B cell (primary cell): ENCODE results near the gene RAB9A. TPM values are rescaled to one million over a fixed set of nuclear protein-coding genes. Genes with fewer than 3 reads are reported as not detected.

Source experiments
- ATAC-seq: fragments of 200-7000 bp; cut with Tn5 transposase; one replicate; pipeline ENCODE4 v1.10.0; 2021; ENCODE audit warnings: low read depth, mild to moderate bottlenecking, moderate number of reproducible peaks, moderate library complexity
- CTCF ChIA-PET: fragments of 350-600 bp; sonication (Branson Sonifier 250); formaldehyde crosslinking; loops from one replicate; lab custom pipeline; 2021; ENCODE audit warnings: antibody characterized with exemption, inconsistent platforms; lab: Charles Lee
- POLR2A ChIA-PET: fragments of 350-600 bp; sonication (Branson Sonifier 250); formaldehyde crosslinking; loops from one replicate; lab custom pipeline; 2021; ENCODE audit warnings: antibody characterized with exemption; lab: Charles Lee
- DNase-seq: peaks from one replicate; pipeline ENCODE4 v3.0.0; 2013
- H2AFZ ChIP-seq: 2 replicates; pipeline ENCODE4 v1.6.1; 2012; ENCODE audit warnings: mild to moderate bottlenecking, low read depth, low read length; ENCODE audit not compliant: insufficient read depth, poor library complexity, severe bottlenecking
- H3K27ac ChIP-seq, 2 donors: 1 replicate in 1 of 2; 2 replicates in 1 of 2; pipeline ENCODE4 v1.5.1; 2012 to 2013; ENCODE audit warnings: low read length in 2 of 2, mild to moderate bottlenecking in 2 of 2, moderate library complexity in 1 of 2
- H3K27me3 ChIP-seq, 4 experiments: fragments of 200-600 bp in 1 of 4; sonication (generic) in 1 of 4; replicated peaks in 1 of 4; 1 replicate in 2 of 4; 2 replicates in 2 of 4; pipeline versions ENCODE4 v1.6.1 to v1.7.0; 2013 to 2016; ENCODE audit warnings: low read length in 3 of 4, mild to moderate bottlenecking in 2 of 4, mixed read lengths in 1 of 4, moderate library complexity in 1 of 4; ENCODE audit not compliant: insufficient read depth in 4 of 4, control insufficient read depth in 3 of 4; ENCODE audit errors: control extremely low read depth in 1 of 4
- H3K36me3 ChIP-seq, 2 experiments: replicated peaks in 1 of 2; 1 replicate in 1 of 2; 2 replicates in 1 of 2; pipeline versions ENCODE4 v1.6.1 to v1.7.1; 2013; ENCODE audit warnings: low read length in 1 of 2; ENCODE audit not compliant: insufficient read depth in 2 of 2, control insufficient read depth in 1 of 2; ENCODE audit errors: control extremely low read depth in 1 of 2, extremely low read depth in 1 of 2
- H3K4me1 ChIP-seq, 2 donors: fragments of 200-600 bp in 1 of 2; sonication (generic) in 1 of 2; 1 replicate in 1 of 2; 2 replicates in 1 of 2; pipeline versions ENCODE4 v1.5.1 to v1.6.1; 2013 to 2017; ENCODE audit warnings: low read length in 2 of 2; ENCODE audit not compliant: control insufficient read depth in 2 of 2, insufficient read depth in 2 of 2
- H3K4me2 ChIP-seq: replicated peaks from 2 replicates; pipeline ENCODE3; 2012; ENCODE audit warnings: mild to moderate bottlenecking, low read depth, low read length; ENCODE audit not compliant: poor library complexity, severe bottlenecking
- H3K4me3 ChIP-seq, 5 experiments: fragments of 200-600 bp in 1 of 5; sonication (generic) in 1 of 5; 1 replicate in 3 of 5; 2 replicates in 2 of 5; pipeline versions ENCODE4 v1.5.1 to v1.7.0; 2011 to 2016; ENCODE audit warnings: low read length in 4 of 5, mild to moderate bottlenecking in 4 of 5, low read depth in 2 of 5, control low read depth in 1 of 5, moderate library complexity in 1 of 5; ENCODE audit not compliant: insufficient read depth in 1 of 5; ENCODE audit errors: control extremely low read depth in 1 of 5, extremely low read depth in 1 of 5
- H3K79me2 ChIP-seq: fragments of 200-600 bp; sonication (generic); one replicate; pipeline ENCODE4 v1.6.0; 2016; ENCODE audit warnings: low read length; ENCODE audit not compliant: control insufficient read depth, insufficient read depth
- H3K9ac ChIP-seq: fragments of 200-600 bp; sonication (generic); 2 replicates; pipeline ENCODE4 v1.6.1; 2017; ENCODE audit warnings: mild to moderate bottlenecking, low read length, moderate library complexity
- H3K9me3 ChIP-seq, 3 donors: one replicate each; pipeline versions ENCODE4 v1.6.1 to v1.7.1; 2013; ENCODE audit warnings: low read length in 2 of 3; ENCODE audit not compliant: control insufficient read depth in 2 of 3, insufficient read depth in 1 of 3; ENCODE audit errors: control extremely low read depth in 1 of 3
- H4K20me1 ChIP-seq: 2 replicates; pipeline ENCODE4 v1.6.0; 2012; ENCODE audit warnings: mild to moderate bottlenecking, low read length; ENCODE audit not compliant: insufficient read depth, control insufficient read depth, poor library complexity, severe bottlenecking
- H3K27ac Mint-ChIP-seq: one replicate; pipeline ENCODE4 v1.8.0; 2021; ENCODE audit warnings: mixed read lengths
- H3K27me3 Mint-ChIP-seq: one replicate; pipeline ENCODE4 v1.8.0; 2021; ENCODE audit warnings: mixed read lengths
- H3K4me1 Mint-ChIP-seq: one replicate; pipeline ENCODE4 v1.8.0; 2021; ENCODE audit warnings: mixed read lengths
- H3K4me3 Mint-ChIP-seq: one replicate; pipeline ENCODE4 v1.8.0; 2021; ENCODE audit warnings: mixed read lengths
- H3K9me3 Mint-ChIP-seq: one replicate; pipeline ENCODE4 v1.8.0; 2022; ENCODE audit warnings: mixed read lengths; ENCODE audit not compliant: insufficient read depth
- EZH2 ChIP-seq: IDR thresholded peaks from 2 replicates; pipeline ENCODE4 v1.6.1; 2012; ENCODE audit warnings: borderline replicate concordance, low read depth, mild to moderate bottlenecking, moderate library complexity, low read length; ENCODE audit not compliant: insufficient read depth, poor library complexity, severe bottlenecking
- WGBS: methylation state at CpG from one replicate; pipeline ENCODE4 v1.1.5; 2013; ENCODE audit warnings: missing lambda C conversion rate; ENCODE audit not compliant: insufficient coverage; 5-methylcytosine and 5-hydroxymethylcytosine counted together
- intact Hi-C: fragments of 100-400 bp; cut with micrococcal nuclease; formaldehyde crosslinking; loops from one replicate; pipeline ENCODE4 v1.10.0; 2022
- polyA plus RNA-seq: library from polyadenylated mRNA; depleted of rRNA; stranded (reverse); fragments of >200 nt; gene quantifications from 2 replicates; pipeline ENCODE4 v1.2.3, GENCODE V29; 2012
- total RNA-seq, 2 donors: library from RNA; stranded (reverse); fragments of 120-200 nt in 1 of 2; gene quantifications; 1 replicate in 1 of 2; 2 replicates in 1 of 2; pipeline versions ENCODE4 v1.2.3 to v1.2.4, GENCODE V29; 2013 to 2022
- TF ChIP-seq, protein P1 (sequence below): fragments of 200-600 bp; IDR thresholded peaks from one replicate; pipeline ENCODE4 v1.8.0; 2022; ENCODE audit warnings: antibody characterized with exemption, mild to moderate bottlenecking

Gene RAB9A
- total and polyA plus RNA-seq, 2 donors (not counting 1 experiment from before 2014, with no cell fraction given), result 11.9 to 16.7 TPM

GRCh38 chrX:13670197-13670596 lies 18.7 kb upstream of the RAB9A start:
- TF ChIP-seq, protein P1, sequence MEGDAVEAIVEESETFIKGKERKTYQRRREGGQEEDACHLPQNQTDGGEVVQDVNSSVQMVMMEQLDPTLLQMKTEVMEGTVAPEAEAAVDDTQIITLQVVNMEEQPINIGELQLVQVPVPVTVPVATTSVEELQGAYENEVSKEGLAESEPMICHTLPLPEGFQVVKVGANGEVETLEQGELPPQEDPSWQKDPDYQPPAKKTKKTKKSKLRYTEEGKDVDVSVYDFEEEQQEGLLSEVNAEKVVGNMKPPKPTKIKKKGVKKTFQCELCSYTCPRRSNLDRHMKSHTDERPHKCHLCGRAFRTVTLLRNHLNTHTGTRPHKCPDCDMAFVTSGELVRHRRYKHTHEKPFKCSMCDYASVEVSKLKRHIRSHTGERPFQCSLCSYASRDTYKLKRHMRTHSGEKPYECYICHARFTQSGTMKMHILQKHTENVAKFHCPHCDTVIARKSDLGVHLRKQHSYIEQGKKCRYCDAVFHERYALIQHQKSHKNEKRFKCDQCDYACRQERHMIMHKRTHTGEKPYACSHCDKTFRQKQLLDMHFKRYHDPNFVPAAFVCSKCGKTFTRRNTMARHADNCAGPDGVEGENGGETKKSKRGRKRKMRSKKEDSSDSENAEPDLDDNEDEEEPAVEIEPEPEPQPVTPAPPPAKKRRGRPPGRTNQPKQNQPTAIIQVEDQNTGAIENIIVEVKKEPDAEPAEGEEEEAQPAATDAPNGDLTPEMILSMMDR, result no peak
- no peak for TF ChIP-seq EZH2
- no peaks in the 10 kb centered on the region for H3K27me3 ChIP-seq
- H2AFZ ChIP-seq, result no peak overlapping the region
- Mint-ChIP-seq H3K9me3 (no peaks in the 10 kb centered on the region), H3K4me3 (no peak overlapping the region), H3K27ac (no peak overlapping the region), H3K27me3 (no peaks in the 10 kb centered on the region), H3K4me1 (peaks cover 17% of the 10 kb centered on the region)
- H3K4me3 ChIP-seq, result no peak overlapping the region
- ATAC-seq (no peak), DNase-seq (no peak)
- no peak overlapping the region for H3K4me2 ChIP-seq
- no peaks in the 10 kb centered on the region for H4K20me1 ChIP-seq
- ChIA-PET POLR2A (no interaction called here), CTCF (interaction anchor here (0.6 kb wide), 1 partner anchor 362 kb away, joined by 3 read pairs; no protein-coding TSS in a partner anchor)
- no peaks in the 10 kb centered on the region for H3K4me1 ChIP-seq
- no peaks in the 10 kb centered on the region for H3K9me3 ChIP-seq
- H3K36me3 ChIP-seq, result peaks cover 0 to 5% of the 10 kb centered on the region in 2 experiments
- H3K27ac ChIP-seq, result no peak overlapping the region
- intact Hi-C loops, result no loop called here
- WGBS, result no CpG with 5 or more reads among the region's 5 CpGs
- no peak overlapping the region for H3K9ac ChIP-seq
- H3K79me2 ChIP-seq, result no peaks in the 10 kb centered on the region

GRCh38 chrX:13673016-13673415 lies 15.9 kb upstream of the RAB9A start:
- no peak overlapping the region for H2AFZ ChIP-seq
- ATAC-seq, result no peak
- TF ChIP-seq EZH2, result no peak
- TF ChIP-seq, protein P1, result no peak
- Mint-ChIP-seq H3K9me3 (no peaks in the 10 kb centered on the region), H3K4me3 (no peak overlapping the region), H3K4me1 (peaks cover 21% of the 10 kb centered on the region), H3K27me3 (no peaks in the 10 kb centered on the region), H3K27ac (no peak overlapping the region)
- no peak overlapping the region for H3K4me2 ChIP-seq
- H3K79me2 ChIP-seq, result no peaks in the 10 kb centered on the region
- intact Hi-C loops, result no loop called here
- no peak overlapping the region for H3K4me3 ChIP-seq
- CTCF ChIA-PET, result no interaction called here
- no peaks in the 10 kb centered on the region for H4K20me1 ChIP-seq
- DNase-seq, result no peak
- POLR2A ChIA-PET, result no interaction called here
- no peak overlapping the region for H3K9ac ChIP-seq
- no peak overlapping the region for H3K27ac ChIP-seq
- no peaks in the 10 kb centered on the region for H3K4me1 ChIP-seq
- no peaks in the 10 kb centered on the region for H3K9me3 ChIP-seq
- H3K36me3 ChIP-seq, result peaks cover 0 to 5% of the 10 kb centered on the region in 2 experiments
- H3K27me3 ChIP-seq, result no peaks in the 10 kb centered on the region
